ENCODE results near the gene LZIC. TPM values are rescaled to one million over a fixed set of nuclear protein-coding genes. Genes with fewer than 3 reads are reported as not detected.

The LZIC gene
- total RNA-seq, 1 donor from 2014 or later: 31.2 TPM

DNA sequence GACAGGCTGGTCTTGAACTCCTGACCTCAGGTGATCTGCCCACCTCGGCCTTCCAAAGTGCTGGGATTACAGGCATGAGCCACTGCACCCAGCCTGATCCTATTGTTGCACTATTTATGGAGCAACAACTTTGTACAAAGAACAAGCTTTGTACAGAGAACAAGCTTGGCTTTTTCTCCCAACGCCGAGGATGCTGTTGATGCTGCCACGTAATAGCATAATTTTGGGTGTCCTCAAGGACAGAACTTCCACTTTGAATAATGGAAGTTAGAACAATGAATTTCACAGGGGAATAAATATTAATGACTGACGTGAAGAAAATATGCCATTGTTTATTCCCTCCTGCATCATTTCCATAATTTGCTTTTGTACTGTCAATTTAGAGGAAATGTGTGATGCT is 41.1 kb upstream of the LZIC start:
- Mint-ChIP-seq H3K4me1 (ENCODE audit: unreplicated experiment) (no peaks in the 10 kb centered on the region), H3K27me3 (ENCODE audit: unreplicated experiment) (peaks cover 2% of the 10 kb centered on the region), H3K27ac (ENCODE audit: unreplicated experiment) (no peak overlapping the region), H3K4me3 (ENCODE audit: unreplicated experiment) (no peak overlapping the region), H3K36me3 (ENCODE audit: low read depth, unreplicated experiment) (peaks cover 8% of the 10 kb centered on the region), H3K9me3 (ENCODE audit: unreplicated experiment) (no peaks in the 10 kb centered on the region)
- TF ChIP-seq, protein P1, sequence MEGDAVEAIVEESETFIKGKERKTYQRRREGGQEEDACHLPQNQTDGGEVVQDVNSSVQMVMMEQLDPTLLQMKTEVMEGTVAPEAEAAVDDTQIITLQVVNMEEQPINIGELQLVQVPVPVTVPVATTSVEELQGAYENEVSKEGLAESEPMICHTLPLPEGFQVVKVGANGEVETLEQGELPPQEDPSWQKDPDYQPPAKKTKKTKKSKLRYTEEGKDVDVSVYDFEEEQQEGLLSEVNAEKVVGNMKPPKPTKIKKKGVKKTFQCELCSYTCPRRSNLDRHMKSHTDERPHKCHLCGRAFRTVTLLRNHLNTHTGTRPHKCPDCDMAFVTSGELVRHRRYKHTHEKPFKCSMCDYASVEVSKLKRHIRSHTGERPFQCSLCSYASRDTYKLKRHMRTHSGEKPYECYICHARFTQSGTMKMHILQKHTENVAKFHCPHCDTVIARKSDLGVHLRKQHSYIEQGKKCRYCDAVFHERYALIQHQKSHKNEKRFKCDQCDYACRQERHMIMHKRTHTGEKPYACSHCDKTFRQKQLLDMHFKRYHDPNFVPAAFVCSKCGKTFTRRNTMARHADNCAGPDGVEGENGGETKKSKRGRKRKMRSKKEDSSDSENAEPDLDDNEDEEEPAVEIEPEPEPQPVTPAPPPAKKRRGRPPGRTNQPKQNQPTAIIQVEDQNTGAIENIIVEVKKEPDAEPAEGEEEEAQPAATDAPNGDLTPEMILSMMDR (IDR thresholded peaks at IDR 0.05; ENCODE audit: unreplicated experiment): no peak
- DNase-seq (ENCODE audit: low spot score): no peak

DNA sequence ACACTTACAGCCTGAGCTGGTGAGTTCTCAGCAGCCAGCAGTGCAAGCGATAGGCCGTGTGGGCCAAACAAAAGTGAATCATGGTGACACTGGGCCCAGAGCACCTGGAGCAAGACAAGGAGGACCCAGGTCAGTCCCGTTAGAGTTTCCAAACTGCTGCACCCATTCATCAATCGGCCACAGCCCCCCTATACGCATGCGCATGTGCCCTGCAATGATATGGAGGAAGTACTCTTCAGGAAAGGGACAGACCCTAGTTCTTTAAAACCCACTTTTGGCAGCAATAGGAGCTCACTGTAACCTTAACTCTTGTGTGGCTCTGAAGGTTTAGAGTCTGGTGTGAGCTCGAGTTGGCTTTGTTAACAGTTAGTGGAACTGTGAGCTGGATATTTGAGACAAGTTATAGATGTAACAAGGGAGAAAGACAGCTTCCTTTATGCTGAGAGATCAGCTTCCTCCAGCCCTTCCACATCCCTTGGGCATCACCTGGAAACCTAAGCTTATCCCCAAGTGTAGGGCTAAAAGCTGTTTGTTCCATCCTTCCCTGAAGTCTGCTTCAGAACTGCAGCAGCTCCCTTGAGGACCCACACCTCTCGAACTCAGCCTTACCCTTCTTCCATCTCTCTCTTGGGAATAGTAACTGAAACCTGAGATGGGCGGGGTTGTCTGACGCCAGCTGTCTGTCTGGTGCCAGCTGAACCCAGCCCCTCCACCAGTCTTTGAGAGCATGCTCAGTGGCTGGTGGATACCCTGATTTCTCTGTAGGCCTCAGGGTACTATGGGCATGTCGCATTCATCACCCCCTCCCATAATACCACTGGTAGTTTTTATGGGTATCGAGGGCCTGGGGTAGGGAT is 17.7 kb upstream of the LZIC start:
- DNase-seq (ENCODE audit: low spot score): no peak
- H3K4me3 Mint-ChIP-seq (ENCODE audit: unreplicated experiment): no peak overlapping the region
- no peaks in the 10 kb centered on the region for H3K36me3 Mint-ChIP-seq (ENCODE audit: low read depth, unreplicated experiment)
- no peak overlapping the region for H3K27ac Mint-ChIP-seq (ENCODE audit: unreplicated experiment)
- no peaks in the 10 kb centered on the region for H3K27me3 Mint-ChIP-seq (ENCODE audit: unreplicated experiment)
- H3K4me1 Mint-ChIP-seq (ENCODE audit: unreplicated experiment): no peaks in the 10 kb centered on the region
- TF ChIP-seq, protein P1 (IDR thresholded peaks at IDR 0.05; ENCODE audit: unreplicated experiment): no peak
- H3K9me3 Mint-ChIP-seq (ENCODE audit: unreplicated experiment): no peaks in the 10 kb centered on the region

DNA sequence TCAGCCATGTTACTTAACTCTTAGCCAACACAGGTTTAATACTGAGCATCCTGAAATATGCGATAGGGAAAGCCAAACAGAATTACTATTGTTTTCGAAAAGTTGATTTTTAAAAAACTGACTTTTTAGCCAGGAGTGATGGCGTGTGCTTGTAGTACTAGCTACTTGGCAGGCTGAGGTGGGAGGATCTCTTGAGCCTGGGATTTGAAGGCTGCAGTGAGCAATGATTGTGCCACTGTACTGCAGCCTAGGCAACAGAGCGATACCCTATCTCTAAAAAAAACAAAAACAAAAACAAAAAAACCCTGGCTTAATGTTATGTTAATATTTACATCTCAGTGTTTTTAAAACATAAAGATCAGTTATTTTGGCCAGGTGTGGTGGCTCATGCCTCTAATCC is 16.8 kb upstream of the LZIC start:
- Mint-ChIP-seq H3K36me3 (ENCODE audit: low read depth, unreplicated experiment) (no peaks in the 10 kb centered on the region), H3K4me3 (ENCODE audit: unreplicated experiment) (no peak overlapping the region), H3K9me3 (ENCODE audit: unreplicated experiment) (no peaks in the 10 kb centered on the region), H3K27me3 (ENCODE audit: unreplicated experiment) (no peaks in the 10 kb centered on the region), H3K27ac (ENCODE audit: unreplicated experiment) (no peak overlapping the region), H3K4me1 (ENCODE audit: unreplicated experiment) (no peaks in the 10 kb centered on the region)
- TF ChIP-seq, protein P1 (IDR thresholded peaks at IDR 0.05; ENCODE audit: unreplicated experiment): no peak
- DNase-seq (ENCODE audit: low spot score): no peak

DNA sequence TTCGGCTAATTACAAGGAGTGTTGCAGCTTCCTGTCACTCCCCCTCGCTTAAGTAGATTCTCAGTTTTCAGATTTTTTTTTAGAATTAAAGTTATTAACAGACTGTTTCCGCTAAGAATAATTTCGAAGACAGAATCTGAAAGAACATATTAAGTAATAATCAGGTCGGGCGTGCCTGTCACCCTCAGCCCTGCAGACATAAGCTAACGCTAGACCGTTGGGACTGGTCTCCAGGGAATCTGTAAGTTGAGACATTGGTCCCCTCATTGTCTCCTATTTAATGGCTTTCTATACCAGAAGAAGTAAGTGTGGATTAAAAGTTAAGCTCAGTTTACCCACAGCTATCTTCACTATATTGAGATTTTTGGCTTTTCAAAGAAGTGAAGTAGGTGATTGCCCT is 14.5 kb upstream of the LZIC start:
- Mint-ChIP-seq H3K9me3 (ENCODE audit: unreplicated experiment) (no peaks in the 10 kb centered on the region), H3K27me3 (ENCODE audit: unreplicated experiment) (no peaks in the 10 kb centered on the region), H3K27ac (ENCODE audit: unreplicated experiment) (no peak overlapping the region), H3K36me3 (ENCODE audit: low read depth, unreplicated experiment) (no peaks in the 10 kb centered on the region), H3K4me1 (ENCODE audit: unreplicated experiment) (no peaks in the 10 kb centered on the region), H3K4me3 (ENCODE audit: unreplicated experiment) (no peak overlapping the region)
- TF ChIP-seq, protein P1 (IDR thresholded peaks at IDR 0.05; ENCODE audit: unreplicated experiment): no peak
- DNase-seq (ENCODE audit: low spot score): no peak

DNA sequence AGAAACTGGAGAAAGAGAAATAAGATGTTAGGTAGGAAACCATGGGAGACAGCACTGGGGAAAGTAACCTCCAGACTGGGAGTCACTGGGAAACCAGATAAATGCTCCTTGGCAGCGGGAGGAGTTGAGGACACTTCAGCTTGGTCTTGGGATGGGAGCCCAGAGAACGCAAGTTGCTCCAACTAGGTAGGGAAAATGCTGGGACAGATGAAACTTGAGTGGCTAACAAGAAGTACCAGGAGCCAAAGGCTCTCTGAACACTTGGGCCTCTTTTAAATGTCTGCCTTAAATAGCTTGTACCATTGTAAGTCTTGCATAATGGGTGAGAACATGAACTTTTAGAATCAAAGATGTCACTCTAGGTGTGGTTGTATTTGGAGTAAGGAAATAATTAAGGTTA is 3.1 kb upstream of the LZIC start:
- H3K27ac Mint-ChIP-seq (ENCODE audit: unreplicated experiment): no peak overlapping the region
- peaks cover 15% of the 10 kb centered on the region for H3K4me1 Mint-ChIP-seq (ENCODE audit: unreplicated experiment)
- TF ChIP-seq, protein P1 (IDR thresholded peaks at IDR 0.05; ENCODE audit: unreplicated experiment): no peak
- no peak overlapping the region for H3K4me3 Mint-ChIP-seq (ENCODE audit: unreplicated experiment)
- no peaks in the 10 kb centered on the region for H3K36me3 Mint-ChIP-seq (ENCODE audit: low read depth, unreplicated experiment)
- no peaks in the 10 kb centered on the region for H3K9me3 Mint-ChIP-seq (ENCODE audit: unreplicated experiment)
- peaks cover 4% of the 10 kb centered on the region for H3K27me3 Mint-ChIP-seq (ENCODE audit: unreplicated experiment)
- no peak for DNase-seq (ENCODE audit: low spot score)
